SK-N-SH treated with all-trans-retinoic acid at 6 μM for 48 hours (cell line): ENCODE measurements around the gene RTP5.

Source experiments
- ARNTL ChIP-seq: fragments of 450-650 bp; formaldehyde crosslinking; IDR thresholded peaks from 2 replicates; pipeline ENCODE4 v1.5.0; 2020; ENCODE audit warnings: low read depth, mild to moderate bottlenecking, moderate library complexity, borderline replicate concordance
- BACH2 ChIP-seq: fragments of 250-450 bp; sonication (Bioruptor Pico); IDR thresholded peaks from 2 replicates; pipeline ENCODE4 v1.9.0; 2021; ENCODE audit warnings: mild to moderate bottlenecking, borderline replicate concordance
- CSDC2 ChIP-seq: fragments of 250-450 bp; sonication (Bioruptor Pico); IDR thresholded peaks from 2 replicates; pipeline ENCODE4 v1.5.0; 2020; ENCODE audit warnings: mild to moderate bottlenecking, moderate library complexity
- ESRRG ChIP-seq: fragments of 250-450 bp; sonication (Bioruptor Pico); IDR thresholded peaks from 2 replicates; pipeline ENCODE4 v1.6.1; 2021; ENCODE audit warnings: mild to moderate bottlenecking
- ISL1 ChIP-seq: fragments of 250-450 bp; sonication (Bioruptor Pico); IDR thresholded peaks from 2 replicates; pipeline ENCODE4 v2.1.2; 2022; ENCODE audit warnings: mild to moderate bottlenecking, moderate library complexity
- OSR1 ChIP-seq: fragments of 250-450 bp; sonication (Bioruptor Pico); IDR thresholded peaks from 2 replicates; pipeline ENCODE4 v1.8.0; 2022; ENCODE audit warnings: moderate library complexity, mild to moderate bottlenecking, inconsistent platforms
- RARB ChIP-seq: fragments of 250-450 bp; sonication (Bioruptor Pico); IDR thresholded peaks from 2 replicates; pipeline ENCODE4 v1.8.0; 2021; ENCODE audit warnings: mild to moderate bottlenecking, moderate library complexity
- TCF4 ChIP-seq: fragments of 250-450 bp; sonication (Bioruptor Pico); IDR thresholded peaks from 2 replicates; pipeline ENCODE4 v1.8.0; 2021; ENCODE audit warnings: mild to moderate bottlenecking, moderate library complexity, borderline replicate concordance
- ZFP30 ChIP-seq: fragments of 450-650 bp; formaldehyde crosslinking; IDR thresholded peaks from 2 replicates; pipeline ENCODE4 v1.5.0; 2022; ENCODE audit warnings: mild to moderate bottlenecking, moderate library complexity
- ZNF70 ChIP-seq: fragments of 450-650 bp; formaldehyde crosslinking; IDR thresholded peaks from 2 replicates; pipeline ENCODE4 v1.5.0; 2020; ENCODE audit warnings: mild to moderate bottlenecking, moderate library complexity
- ZNF8 ChIP-seq: fragments of 450-650 bp; formaldehyde crosslinking; IDR thresholded peaks from 2 replicates; pipeline ENCODE4 v1.5.0; 2020; ENCODE audit warnings: mild to moderate bottlenecking, moderate library complexity
- TF ChIP-seq, protein P1 (sequence below): fragments of 250-450 bp; sonication (Bioruptor Pico); IDR thresholded peaks from 2 replicates; pipeline ENCODE4 v1.8.0; 2021; ENCODE audit warnings: low read depth, mild to moderate bottlenecking, moderate library complexity, borderline replicate concordance
- TF ChIP-seq, protein P2 (sequence below): fragments of 250-450 bp; sonication (Bioruptor Pico); IDR thresholded peaks from 2 replicates; pipeline ENCODE4 v1.8.0; 2020; ENCODE audit warnings: mild to moderate bottlenecking, moderate library complexity, borderline replicate concordance

DNA sequence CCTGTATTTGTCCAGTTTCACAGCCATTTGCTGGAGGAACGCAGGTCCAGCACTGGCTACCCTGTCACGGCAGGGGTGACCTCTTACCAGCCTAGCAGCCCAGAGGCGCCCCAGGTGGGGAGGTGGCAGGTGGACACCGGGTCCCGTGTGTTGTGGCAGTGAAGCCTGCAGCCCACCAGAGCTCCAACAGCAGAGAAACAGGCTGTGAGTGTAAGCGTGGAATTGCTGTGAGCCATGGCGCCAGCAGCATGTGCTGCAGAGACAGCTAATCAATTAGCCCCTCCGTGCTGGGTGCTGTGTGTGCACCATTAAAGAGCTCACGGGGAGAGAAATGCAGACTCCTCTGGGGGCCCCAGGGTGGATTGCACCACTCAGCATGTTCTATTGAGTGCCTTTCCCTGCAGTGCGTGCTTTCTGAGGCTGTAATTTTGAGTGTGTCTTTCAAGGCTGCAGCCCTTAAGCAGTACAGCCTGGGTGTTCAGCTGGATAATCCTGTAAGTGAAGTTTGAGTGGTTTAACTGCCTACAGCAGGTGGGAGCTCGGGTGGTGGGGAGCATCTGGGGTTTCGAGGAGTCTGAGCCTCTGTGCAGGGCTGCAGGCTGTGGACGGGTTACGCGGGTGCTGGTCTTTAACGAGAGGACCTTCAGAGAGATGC lies 15.9 kb downstream of the RTP5 start:
- TF ChIP-seq ESRRG (CRISPR knock-in tag) (no peak), ZFP30 (no peak), RARB (no peak), TCF4 (no peak), ISL1 (CRISPR knock-in tag) (no peak), ZNF70 (no peak), ARNTL (CRISPR knock-in tag) (no peak), BACH2 (CRISPR knock-in tag) (no peak), OSR1 (CRISPR knock-in tag) (no peak), ZNF8 (no peak), CSDC2 (CRISPR knock-in tag) (no peak)
- TF ChIP-seq, protein P1, sequence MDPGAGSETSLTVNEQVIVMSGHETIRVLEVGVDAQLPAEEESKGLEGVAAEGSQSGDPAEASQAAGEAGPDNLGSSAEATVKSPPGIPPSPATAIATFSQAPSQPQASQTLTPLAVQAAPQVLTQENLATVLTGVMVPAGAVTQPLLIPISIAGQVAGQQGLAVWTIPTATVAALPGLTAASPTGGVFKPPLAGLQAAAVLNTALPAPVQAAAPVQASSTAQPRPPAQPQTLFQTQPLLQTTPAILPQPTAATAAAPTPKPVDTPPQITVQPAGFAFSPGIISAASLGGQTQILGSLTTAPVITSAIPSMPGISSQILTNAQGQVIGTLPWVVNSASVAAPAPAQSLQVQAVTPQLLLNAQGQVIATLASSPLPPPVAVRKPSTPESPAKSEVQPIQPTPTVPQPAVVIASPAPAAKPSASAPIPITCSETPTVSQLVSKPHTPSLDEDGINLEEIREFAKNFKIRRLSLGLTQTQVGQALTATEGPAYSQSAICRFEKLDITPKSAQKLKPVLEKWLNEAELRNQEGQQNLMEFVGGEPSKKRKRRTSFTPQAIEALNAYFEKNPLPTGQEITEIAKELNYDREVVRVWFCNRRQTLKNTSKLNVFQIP (CRISPR knock-in tag), result no peak
- TF ChIP-seq, protein P2, sequence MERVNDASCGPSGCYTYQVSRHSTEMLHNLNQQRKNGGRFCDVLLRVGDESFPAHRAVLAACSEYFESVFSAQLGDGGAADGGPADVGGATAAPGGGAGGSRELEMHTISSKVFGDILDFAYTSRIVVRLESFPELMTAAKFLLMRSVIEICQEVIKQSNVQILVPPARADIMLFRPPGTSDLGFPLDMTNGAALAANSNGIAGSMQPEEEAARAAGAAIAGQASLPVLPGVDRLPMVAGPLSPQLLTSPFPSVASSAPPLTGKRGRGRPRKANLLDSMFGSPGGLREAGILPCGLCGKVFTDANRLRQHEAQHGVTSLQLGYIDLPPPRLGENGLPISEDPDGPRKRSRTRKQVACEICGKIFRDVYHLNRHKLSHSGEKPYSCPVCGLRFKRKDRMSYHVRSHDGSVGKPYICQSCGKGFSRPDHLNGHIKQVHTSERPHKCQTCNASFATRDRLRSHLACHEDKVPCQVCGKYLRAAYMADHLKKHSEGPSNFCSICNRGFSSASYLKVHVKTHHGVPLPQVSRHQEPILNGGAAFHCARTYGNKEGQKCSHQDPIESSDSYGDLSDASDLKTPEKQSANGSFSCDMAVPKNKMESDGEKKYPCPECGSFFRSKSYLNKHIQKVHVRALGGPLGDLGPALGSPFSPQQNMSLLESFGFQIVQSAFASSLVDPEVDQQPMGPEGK (CRISPR knock-in tag), result no peak
